HEK293 (cell line): ENCODE data around the gene DMWD.

Experiments
- CTCF ChIA-PET: fragments of 350-600 bp; formaldehyde crosslinking; extraction: SDS; loops from one replicate; lab custom pipeline; 2021; ENCODE audit warnings: antibody characterized with exemption; lab: Yijun Ruan, JAX
- POLR2A ChIA-PET: fragments of 300-600 bp; formaldehyde crosslinking; extraction: SDS; loops from one replicate; lab custom pipeline; 2020; ENCODE audit warnings: antibody characterized with exemption, inconsistent platforms; lab: Yijun Ruan, JAX
- H3K27ac ChIP-seq: fragments of 200-500 bp; sonication (Bioruptor generic); 2 replicates; pipeline ENCODE4 v1.5.1; 2014; ENCODE audit warnings: low read depth, low read length, control low read depth, inconsistent platforms; ENCODE audit errors: extremely low read depth
- H3K36me3 ChIP-seq, 2 experiments: fragments of 200-500 bp in 1 of 2; sonication (Bioruptor generic) in 1 of 2; 1 replicate in 1 of 2; 2 replicates in 1 of 2; pipeline ENCODE4 v1.5.1; 2014 to 2017; ENCODE audit warnings: inconsistent platforms in 2 of 2, low read length in 2 of 2; ENCODE audit not compliant: control insufficient read depth in 2 of 2, insufficient read depth in 1 of 2
- H3K4me1 ChIP-seq: fragments of 200-500 bp; sonication (Bioruptor generic); 2 replicates; pipeline ENCODE4 v1.5.1; 2014; ENCODE audit warnings: mild to moderate bottlenecking, low read length, inconsistent platforms; ENCODE audit not compliant: control insufficient read depth, insufficient read depth
- H3K4me3 ChIP-seq: 2 replicates; pipeline ENCODE4 v1.5.1; 2011; ENCODE audit warnings: low read depth, mild to moderate bottlenecking, control low read depth, low read length, moderate library complexity
- H3K9me3 ChIP-seq: fragments of 200-500 bp; sonication (Bioruptor generic); 2 replicates; pipeline ENCODE4 v1.5.1; 2014; ENCODE audit warnings: low read depth, low read length, inconsistent platforms; ENCODE audit not compliant: control insufficient read depth, insufficient read depth
- ATF2 ChIP-seq: fragments of 450-650 bp; formaldehyde crosslinking; IDR thresholded peaks from 2 replicates; pipeline ENCODE4 v1.5.1; 2016; ENCODE audit warnings: missing biosample characterization, missing genetic modification characterization, low read depth
- BCL11B ChIP-seq: fragments of 450-650 bp; formaldehyde crosslinking; IDR thresholded peaks from 2 replicates; pipeline ENCODE4 v1.5.1; 2016; ENCODE audit warnings: low read depth, missing biosample characterization, missing genetic modification characterization
- FEZF1 ChIP-seq: fragments of 450-650 bp; formaldehyde crosslinking; IDR thresholded peaks from 2 replicates; pipeline ENCODE4 v1.5.1; 2016; ENCODE audit warnings: missing biosample characterization, missing genetic modification characterization
- KLF7 ChIP-seq: fragments of 450-650 bp; formaldehyde crosslinking; IDR thresholded peaks from 2 replicates; pipeline ENCODE4 v1.5.1; 2016; ENCODE audit warnings: missing biosample characterization, missing genetic modification characterization, borderline replicate concordance
- PRDM10 ChIP-seq: fragments of 450-650 bp; formaldehyde crosslinking; IDR thresholded peaks from 2 replicates; pipeline ENCODE4 v1.5.1; 2016; ENCODE audit warnings: missing biosample characterization, missing genetic modification characterization
- TCF7L2 ChIP-seq: IDR thresholded peaks from 2 replicates; pipeline ENCODE4 v1.6.1; 2011; ENCODE audit warnings: low read depth, mild to moderate bottlenecking, inconsistent platforms, low read length, moderate library complexity, borderline replicate concordance
- TRIM28 ChIP-seq: IDR thresholded peaks from 2 replicates; pipeline ENCODE4 v1.6.1; 2011; ENCODE audit warnings: low read length, control low read depth, borderline replicate concordance
- YY2 ChIP-seq: fragments of 450-650 bp; formaldehyde crosslinking; IDR thresholded peaks from 2 replicates; pipeline ENCODE4 v1.5.1; 2016; ENCODE audit warnings: missing biosample characterization, missing genetic modification characterization
- ZBTB7A ChIP-seq: fragments of 450-650 bp; formaldehyde crosslinking; IDR thresholded peaks from 2 replicates; pipeline ENCODE4 v1.5.1; 2016; ENCODE audit warnings: low read depth, missing biosample characterization, missing genetic modification characterization
- ZNF114 ChIP-seq: fragments of 450-650 bp; formaldehyde crosslinking; IDR thresholded peaks from 2 replicates; pipeline ENCODE4 v1.5.0; 2017; ENCODE audit warnings: missing biosample characterization, missing genetic modification characterization
- ZNF133 ChIP-seq: fragments of 450-650 bp; formaldehyde crosslinking; IDR thresholded peaks from 2 replicates; pipeline ENCODE4 v1.5.1; 2016; ENCODE audit warnings: missing biosample characterization, missing genetic modification characterization
- ZNF174 ChIP-seq: fragments of 450-650 bp; formaldehyde crosslinking; IDR thresholded peaks from 2 replicates; pipeline ENCODE4 v1.5.0; 2017; ENCODE audit warnings: missing biosample characterization, mild to moderate bottlenecking, missing genetic modification characterization
- ZNF19 ChIP-seq: fragments of 450-650 bp; formaldehyde crosslinking; IDR thresholded peaks from 2 replicates; pipeline ENCODE4; 2016; ENCODE audit warnings: missing biosample characterization, missing genetic modification characterization, low read depth
- ZNF221 ChIP-seq: fragments of 450-650 bp; formaldehyde crosslinking; IDR thresholded peaks from 2 replicates; pipeline ENCODE4 v1.5.1; 2017; ENCODE audit warnings: missing biosample characterization, missing genetic modification characterization, borderline replicate concordance
- ZNF433 ChIP-seq: fragments of 450-650 bp; formaldehyde crosslinking; IDR thresholded peaks from 2 replicates; pipeline ENCODE4 v1.5.1; 2016; ENCODE audit warnings: missing biosample characterization, missing genetic modification characterization, low read depth
- ZNF518A ChIP-seq: fragments of 450-650 bp; formaldehyde crosslinking; conservative IDR thresholded peaks from 2 replicates; pipeline ENCODE4 v1.5.1; 2016; ENCODE audit warnings: low read depth, missing biosample characterization, missing genetic modification characterization
- ZNF555 ChIP-seq: fragments of 450-650 bp; formaldehyde crosslinking; conservative IDR thresholded peaks from 2 replicates; pipeline ENCODE4 v1.5.1; 2017; ENCODE audit warnings: missing biosample characterization, mild to moderate bottlenecking, missing genetic modification characterization, inconsistent platforms
- ZNF561 ChIP-seq: fragments of 450-650 bp; IDR thresholded peaks from 2 replicates; pipeline ENCODE4 v1.5.1; 2018; ENCODE audit warnings: missing biosample characterization, missing genetic modification characterization, borderline replicate concordance
- ZNF670 ChIP-seq: fragments of 450-650 bp; formaldehyde crosslinking; IDR thresholded peaks from 2 replicates; pipeline ENCODE4 v1.5.1; 2016; ENCODE audit warnings: missing biosample characterization, missing genetic modification characterization, low read depth
- ZNF747 ChIP-seq: fragments of 450-650 bp; formaldehyde crosslinking; IDR thresholded peaks from 2 replicates; pipeline ENCODE4 v1.5.1; 2016; ENCODE audit warnings: missing biosample characterization, missing genetic modification characterization
- ZNF76 ChIP-seq: fragments of 450-650 bp; formaldehyde crosslinking; IDR thresholded peaks from 2 replicates; pipeline ENCODE4; 2016; ENCODE audit warnings: low read depth, missing biosample characterization, missing genetic modification characterization, borderline replicate concordance
- ZNF776 ChIP-seq: fragments of 450-650 bp; formaldehyde crosslinking; IDR thresholded peaks from 2 replicates; pipeline ENCODE4 v1.5.0; 2017; ENCODE audit warnings: missing biosample characterization, missing genetic modification characterization, borderline replicate concordance
- ZNF785 ChIP-seq: fragments of 450-650 bp; formaldehyde crosslinking; IDR thresholded peaks from 2 replicates; pipeline ENCODE4 v1.5.1; 2016; ENCODE audit warnings: missing biosample characterization, missing genetic modification characterization
- ZNF791 ChIP-seq: fragments of 450-650 bp; formaldehyde crosslinking; IDR thresholded peaks from 2 replicates; pipeline ENCODE4 v1.5.1; 2016; ENCODE audit warnings: missing biosample characterization, missing genetic modification characterization
- ZNF830 ChIP-seq: fragments of 450-650 bp; IDR thresholded peaks from 2 replicates; pipeline ENCODE4 v1.5.0; 2018; ENCODE audit warnings: missing biosample characterization, missing genetic modification characterization, low read depth, mild to moderate bottlenecking, moderate library complexity

The DMWD gene

GRCh38 chr19:45834970-45835369, 42.3 kb upstream of the DMWD start:
- CTCF ChIA-PET = interaction anchor here (0.7 to 4.3 kb wide), 3 partner anchors 18 to 36 kb away, joined by 3 to 28 read pairs (median 4); no protein-coding TSS in a partner anchor
- POLR2A ChIA-PET = no interaction called here
- Histone ChIP-seq H3K9me3 (no peaks in the 10 kb centered on the region), H3K36me3 (peaks cover 77 to 85% of the 10 kb centered on the region in 2 experiments), H3K27ac (no peak overlapping the region), H3K4me3 (no peak overlapping the region), H3K4me1 (no peaks in the 10 kb centered on the region)
- no peak for TF ChIP-seq ZNF776 (tag by site-specific recombination)
- TF ChIP-seq ZNF133 (tag by site-specific recombination) = no peak
- TF ChIP-seq TRIM28 = no peak
- TF ChIP-seq ZNF791 (tag by site-specific recombination) = no peak
- no peak for TF ChIP-seq ZNF433 (tag by site-specific recombination)
- TF ChIP-seq FEZF1 (tag by site-specific recombination) = no peak
- TF ChIP-seq ZBTB7A = no peak
- TF ChIP-seq KLF7 (tag by site-specific recombination) = no peak
- no peak for TF ChIP-seq ZNF747 (tag by site-specific recombination)
- TF ChIP-seq ZNF114 = no peak
- TF ChIP-seq YY2 (tag by site-specific recombination) = no peak
- no peak for TF ChIP-seq TCF7L2
- no peak for TF ChIP-seq ATF2 (tag by site-specific recombination)
- TF ChIP-seq ZNF174 (tag by site-specific recombination) = no peak
- no peak for TF ChIP-seq ZNF670 (tag by site-specific recombination)
- no peak for TF ChIP-seq ZNF555 (tag by site-specific recombination)
- no peak for TF ChIP-seq ZNF561 (tag by site-specific recombination)
- no peak for TF ChIP-seq BCL11B

GRCh38 chr19:45828945-45829344, 36.3 kb upstream of the DMWD start:
- H3K27ac ChIP-seq = no peak overlapping the region
- TF ChIP-seq ZNF76 (tag by site-specific recombination) (no peak), PRDM10 (tag by site-specific recombination) (no peak), ZNF785 (tag by site-specific recombination) (no peak), ZNF221 (tag by site-specific recombination) (no peak), ZNF830 (tag by site-specific recombination) (no peak), ZNF518A (tag by site-specific recombination) (no peak), ZNF19 (tag by site-specific recombination) (no peak)
- H3K9me3 ChIP-seq = no peaks in the 10 kb centered on the region
- ChIA-PET CTCF (interaction anchor here (4.1 kb wide), 1 partner anchor 12 kb away, joined by 35 read pairs; no protein-coding TSS in a partner anchor), POLR2A (no interaction called here)
- peaks cover 29 to 87% of the 10 kb centered on the region in 2 experiments; a peak in 2 of 3 replicates for H3K36me3 ChIP-seq
- no peak overlapping the region for H3K4me3 ChIP-seq
- H3K4me1 ChIP-seq = no peaks in the 10 kb centered on the region
